GM12874 (cell line): ENCODE data around the gene AGFG1.

Experiments
- TF ChIP-seq, protein P1 (sequence below): IDR thresholded peaks from 2 replicates; pipeline ENCODE4 v1.5.1; 2011; ENCODE audit warnings: low read depth, mild to moderate bottlenecking, control low read depth, low read length, moderate library complexity; ENCODE audit not compliant: insufficient read depth

Gene AGFG1

DNA sequence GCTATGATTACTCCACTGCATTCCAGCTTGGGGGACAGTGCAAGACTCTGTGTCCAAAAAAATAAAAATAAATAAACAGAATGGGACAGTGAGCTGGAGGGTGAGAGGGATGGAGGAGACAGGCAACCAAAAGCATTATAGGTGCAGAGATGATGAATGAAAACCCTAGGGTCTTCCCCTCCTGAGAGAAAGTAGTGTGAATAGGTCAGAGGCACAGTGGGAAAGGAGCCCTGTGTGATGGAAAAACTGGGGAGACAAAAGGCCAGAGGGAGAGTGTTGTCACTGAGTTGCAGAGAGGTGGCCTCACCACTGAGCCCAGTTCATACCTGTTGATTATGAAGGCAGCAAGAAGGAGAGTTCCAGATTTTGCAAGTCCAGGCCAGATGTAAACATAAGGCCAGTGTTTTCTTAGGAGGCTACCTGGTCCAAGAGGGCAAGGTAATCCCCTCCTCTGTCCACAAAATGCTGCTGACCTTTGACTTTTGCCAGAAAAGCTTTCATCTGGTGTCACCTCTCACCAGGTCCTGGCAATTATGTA, 17.6 kb upstream of the AGFG1 start:
- TF ChIP-seq, protein P1, sequence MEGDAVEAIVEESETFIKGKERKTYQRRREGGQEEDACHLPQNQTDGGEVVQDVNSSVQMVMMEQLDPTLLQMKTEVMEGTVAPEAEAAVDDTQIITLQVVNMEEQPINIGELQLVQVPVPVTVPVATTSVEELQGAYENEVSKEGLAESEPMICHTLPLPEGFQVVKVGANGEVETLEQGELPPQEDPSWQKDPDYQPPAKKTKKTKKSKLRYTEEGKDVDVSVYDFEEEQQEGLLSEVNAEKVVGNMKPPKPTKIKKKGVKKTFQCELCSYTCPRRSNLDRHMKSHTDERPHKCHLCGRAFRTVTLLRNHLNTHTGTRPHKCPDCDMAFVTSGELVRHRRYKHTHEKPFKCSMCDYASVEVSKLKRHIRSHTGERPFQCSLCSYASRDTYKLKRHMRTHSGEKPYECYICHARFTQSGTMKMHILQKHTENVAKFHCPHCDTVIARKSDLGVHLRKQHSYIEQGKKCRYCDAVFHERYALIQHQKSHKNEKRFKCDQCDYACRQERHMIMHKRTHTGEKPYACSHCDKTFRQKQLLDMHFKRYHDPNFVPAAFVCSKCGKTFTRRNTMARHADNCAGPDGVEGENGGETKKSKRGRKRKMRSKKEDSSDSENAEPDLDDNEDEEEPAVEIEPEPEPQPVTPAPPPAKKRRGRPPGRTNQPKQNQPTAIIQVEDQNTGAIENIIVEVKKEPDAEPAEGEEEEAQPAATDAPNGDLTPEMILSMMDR, result no peak

DNA sequence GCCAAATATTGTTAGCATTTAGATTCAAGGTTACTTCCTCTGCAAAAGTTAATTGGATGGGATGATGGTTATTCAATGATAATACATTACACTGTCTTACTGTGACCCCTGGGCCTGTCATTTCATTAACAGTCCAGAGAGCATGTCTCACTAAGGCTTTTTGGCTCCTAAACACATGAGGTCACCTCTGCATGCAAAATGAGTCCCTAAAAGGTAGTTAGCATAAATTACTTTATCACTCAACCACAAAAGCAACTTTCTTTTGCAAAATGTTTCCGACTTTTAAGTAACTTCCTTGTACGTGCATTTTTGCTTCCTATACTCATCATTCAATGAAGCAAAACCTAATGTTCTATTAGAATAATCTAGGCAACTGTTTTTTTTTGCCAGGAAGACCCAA, 16.8 kb upstream of the AGFG1 start:
- TF ChIP-seq, protein P1, result no peak

DNA sequence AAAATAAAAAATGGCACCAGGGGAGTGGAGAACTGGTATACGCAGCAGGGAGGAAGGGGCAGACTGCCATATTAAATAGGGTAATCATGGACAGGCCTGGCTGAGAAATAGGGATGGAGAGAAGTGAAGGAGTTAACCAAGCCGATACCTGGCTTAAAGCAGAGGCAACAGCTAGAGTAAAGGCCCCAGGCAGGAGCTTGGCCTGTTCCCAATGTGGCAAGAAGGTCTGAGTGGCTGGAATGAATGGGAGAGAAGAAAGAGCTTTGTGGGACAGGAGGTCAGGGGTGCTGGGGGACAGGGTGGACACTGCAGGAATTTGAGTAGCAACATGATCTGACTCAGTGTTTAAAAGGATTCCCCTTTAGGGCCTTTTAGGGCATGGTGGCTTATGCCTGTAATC, 15.9 kb upstream of the AGFG1 start:
- TF ChIP-seq, protein P1, result no peak

DNA sequence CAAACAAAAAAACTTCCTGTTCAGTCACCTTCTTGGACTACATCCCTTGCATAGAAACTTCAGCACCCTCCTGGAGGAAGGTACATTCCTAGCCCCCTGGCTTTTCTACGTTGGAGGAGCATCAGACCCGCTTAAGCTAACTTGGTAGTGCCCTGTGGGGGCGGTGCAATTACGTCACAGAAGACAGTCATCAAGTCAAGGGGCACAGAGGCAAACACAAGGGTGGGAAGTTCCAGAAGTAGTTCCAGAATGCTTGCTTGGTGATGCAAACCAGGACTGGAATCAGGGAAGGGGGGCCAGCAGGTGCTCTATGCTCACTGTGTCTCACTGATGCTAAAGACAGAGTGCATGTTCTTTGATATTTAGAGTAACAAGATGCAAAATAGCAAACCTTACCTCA, 15.2 kb upstream of the AGFG1 start:
- TF ChIP-seq, protein P1, result no peak

DNA sequence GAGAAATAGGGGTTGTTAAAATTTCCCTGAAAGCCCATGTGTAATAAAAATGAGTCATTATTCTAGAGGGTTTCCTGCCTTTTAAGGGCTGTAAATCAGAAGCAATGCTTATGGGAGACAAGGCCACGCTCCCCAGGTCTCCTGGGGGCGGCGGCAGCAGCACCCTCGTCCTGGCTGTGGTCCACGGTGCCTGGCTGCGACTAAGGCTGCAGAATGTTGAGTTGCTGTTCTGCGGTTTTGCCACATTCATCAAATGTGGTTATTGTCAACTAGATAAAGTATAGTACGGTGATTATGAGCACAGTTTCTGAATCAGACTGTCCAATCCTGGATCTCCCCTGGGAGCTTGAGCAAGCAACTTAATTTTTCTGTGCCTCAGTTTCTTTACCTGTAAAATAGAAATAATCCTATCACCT, 11.9 kb upstream of the AGFG1 start:
- TF ChIP-seq, protein P1, result no peak

DNA sequence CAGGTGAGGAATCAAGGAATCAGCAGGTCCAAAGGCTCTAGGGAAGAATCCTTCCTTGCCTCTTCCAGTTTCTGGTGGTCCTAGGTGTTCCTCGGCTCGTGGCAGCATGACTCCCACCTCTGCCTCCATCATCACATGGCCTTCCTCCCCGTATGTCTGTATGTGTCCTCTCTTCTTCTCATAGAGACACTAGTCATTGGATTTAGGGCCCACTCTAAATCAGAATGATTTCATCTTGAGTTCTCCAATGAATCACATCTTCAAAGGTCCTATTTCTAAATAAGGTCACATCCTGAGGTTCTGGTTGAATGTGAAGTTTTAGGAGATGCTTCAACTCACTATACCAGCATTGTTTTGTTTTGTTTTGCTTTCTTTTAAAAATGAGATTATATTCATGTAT, 11.1 kb upstream of the AGFG1 start:
- TF ChIP-seq, protein P1, result no peak

DNA sequence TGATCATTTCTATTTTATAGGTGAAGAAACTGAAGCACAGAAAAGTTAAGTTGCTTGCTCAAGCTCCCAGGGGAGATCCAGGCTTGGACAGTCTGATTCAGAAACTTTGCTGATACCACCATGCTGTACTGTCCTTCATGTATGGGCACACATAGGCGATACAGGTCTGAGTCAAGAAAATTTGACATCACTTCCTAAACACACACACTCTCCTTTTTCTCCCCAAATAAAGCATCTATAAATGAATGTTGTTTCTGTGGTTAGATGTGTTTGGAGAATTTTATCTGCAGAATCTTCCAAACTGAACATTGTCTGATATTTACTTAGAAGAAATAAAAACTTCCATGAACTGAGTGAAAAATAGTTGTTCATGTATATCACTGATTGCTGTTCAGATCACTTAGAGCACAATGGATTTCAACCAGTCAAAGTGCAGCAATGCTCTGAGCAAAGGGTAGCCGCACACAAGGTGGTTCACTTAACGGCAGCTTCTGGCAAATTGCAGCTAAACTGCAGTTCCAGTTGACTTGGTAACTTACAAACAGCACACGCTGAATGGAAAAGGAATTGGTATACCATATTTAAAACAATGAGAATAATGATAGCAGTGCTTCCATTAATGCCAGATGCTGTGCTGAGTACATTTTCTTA, 10.0 kb upstream of the AGFG1 start:
- TF ChIP-seq, protein P1, result no peak
